Panc1 (cell line): ENCODE data around the gene MGAT4A.

ENCODE experiments used
- POLR2AphosphoS5 ChIP-seq: IDR thresholded peaks from 2 replicates; pipeline ENCODE4 v1.6.1; 2012; ENCODE audit warnings: mild to moderate bottlenecking, low read depth, low read length, moderate library complexity
- TCF7L2 ChIP-seq: IDR thresholded peaks from 2 replicates; pipeline ENCODE4 v1.6.1; 2011; ENCODE audit warnings: mild to moderate bottlenecking, low read depth, low read length, inconsistent platforms
- TF ChIP-seq, protein P1 (sequence below): fragments of 450-650 bp; IDR thresholded peaks from 2 replicates; pipeline ENCODE4 v1.5.1; 2017; ENCODE audit warnings: mild to moderate bottlenecking
- TF ChIP-seq, protein P2 (sequence below), 2 experiments: IDR thresholded peaks; 2 replicates each; pipeline ENCODE4 v1.6.1; 2011 to 2012; ENCODE audit warnings: low read depth in 2 of 2, control low read depth in 1 of 2, low read length in 1 of 2, mild to moderate bottlenecking in 1 of 2, moderate library complexity in 1 of 2; ENCODE audit not compliant: insufficient read depth in 1 of 2

DNA sequence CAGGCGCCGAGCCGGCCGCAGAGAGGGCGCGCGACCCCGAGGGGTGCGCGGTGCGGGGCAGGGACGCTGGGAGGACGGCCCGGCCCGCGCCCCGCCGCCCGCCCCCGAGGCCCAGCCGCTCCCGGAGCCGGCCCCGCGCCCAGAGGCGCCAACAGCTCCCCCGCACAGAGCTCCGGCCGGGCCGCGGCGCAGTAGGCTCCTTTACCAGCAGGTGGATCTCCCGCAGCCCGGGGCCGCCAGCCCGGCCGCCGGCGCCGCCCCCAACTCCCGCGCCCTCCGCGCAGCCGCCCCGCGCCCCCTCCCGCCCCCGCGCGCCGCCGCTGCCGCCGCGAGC, 258 bp downstream of the MGAT4A start:
- TF ChIP-seq, protein P1, sequence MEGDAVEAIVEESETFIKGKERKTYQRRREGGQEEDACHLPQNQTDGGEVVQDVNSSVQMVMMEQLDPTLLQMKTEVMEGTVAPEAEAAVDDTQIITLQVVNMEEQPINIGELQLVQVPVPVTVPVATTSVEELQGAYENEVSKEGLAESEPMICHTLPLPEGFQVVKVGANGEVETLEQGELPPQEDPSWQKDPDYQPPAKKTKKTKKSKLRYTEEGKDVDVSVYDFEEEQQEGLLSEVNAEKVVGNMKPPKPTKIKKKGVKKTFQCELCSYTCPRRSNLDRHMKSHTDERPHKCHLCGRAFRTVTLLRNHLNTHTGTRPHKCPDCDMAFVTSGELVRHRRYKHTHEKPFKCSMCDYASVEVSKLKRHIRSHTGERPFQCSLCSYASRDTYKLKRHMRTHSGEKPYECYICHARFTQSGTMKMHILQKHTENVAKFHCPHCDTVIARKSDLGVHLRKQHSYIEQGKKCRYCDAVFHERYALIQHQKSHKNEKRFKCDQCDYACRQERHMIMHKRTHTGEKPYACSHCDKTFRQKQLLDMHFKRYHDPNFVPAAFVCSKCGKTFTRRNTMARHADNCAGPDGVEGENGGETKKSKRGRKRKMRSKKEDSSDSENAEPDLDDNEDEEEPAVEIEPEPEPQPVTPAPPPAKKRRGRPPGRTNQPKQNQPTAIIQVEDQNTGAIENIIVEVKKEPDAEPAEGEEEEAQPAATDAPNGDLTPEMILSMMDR: peak; percentile 41
- TF ChIP-seq POLR2AphosphoS5 (no peak), TCF7L2 (no peak)
- TF ChIP-seq, protein P2, sequence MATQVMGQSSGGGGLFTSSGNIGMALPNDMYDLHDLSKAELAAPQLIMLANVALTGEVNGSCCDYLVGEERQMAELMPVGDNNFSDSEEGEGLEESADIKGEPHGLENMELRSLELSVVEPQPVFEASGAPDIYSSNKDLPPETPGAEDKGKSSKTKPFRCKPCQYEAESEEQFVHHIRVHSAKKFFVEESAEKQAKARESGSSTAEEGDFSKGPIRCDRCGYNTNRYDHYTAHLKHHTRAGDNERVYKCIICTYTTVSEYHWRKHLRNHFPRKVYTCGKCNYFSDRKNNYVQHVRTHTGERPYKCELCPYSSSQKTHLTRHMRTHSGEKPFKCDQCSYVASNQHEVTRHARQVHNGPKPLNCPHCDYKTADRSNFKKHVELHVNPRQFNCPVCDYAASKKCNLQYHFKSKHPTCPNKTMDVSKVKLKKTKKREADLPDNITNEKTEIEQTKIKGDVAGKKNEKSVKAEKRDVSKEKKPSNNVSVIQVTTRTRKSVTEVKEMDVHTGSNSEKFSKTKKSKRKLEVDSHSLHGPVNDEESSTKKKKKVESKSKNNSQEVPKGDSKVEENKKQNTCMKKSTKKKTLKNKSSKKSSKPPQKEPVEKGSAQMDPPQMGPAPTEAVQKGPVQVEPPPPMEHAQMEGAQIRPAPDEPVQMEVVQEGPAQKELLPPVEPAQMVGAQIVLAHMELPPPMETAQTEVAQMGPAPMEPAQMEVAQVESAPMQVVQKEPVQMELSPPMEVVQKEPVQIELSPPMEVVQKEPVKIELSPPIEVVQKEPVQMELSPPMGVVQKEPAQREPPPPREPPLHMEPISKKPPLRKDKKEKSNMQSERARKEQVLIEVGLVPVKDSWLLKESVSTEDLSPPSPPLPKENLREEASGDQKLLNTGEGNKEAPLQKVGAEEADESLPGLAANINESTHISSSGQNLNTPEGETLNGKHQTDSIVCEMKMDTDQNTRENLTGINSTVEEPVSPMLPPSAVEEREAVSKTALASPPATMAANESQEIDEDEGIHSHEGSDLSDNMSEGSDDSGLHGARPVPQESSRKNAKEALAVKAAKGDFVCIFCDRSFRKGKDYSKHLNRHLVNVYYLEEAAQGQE (IDR thresholded peaks at IDR 0.05; ENCODE audit: insufficient read depth in 1 of 2, low read depth in 2 of 2, low read length in 1 of 2): no peak
